Measurements from ENCODE around the gene NUP85.

- TF ChIP-seq SIN3A (IDR thresholded peaks at IDR 0.05; ENCODE audit: borderline replicate concordance, insufficient read depth, low read length) (no peak), TAF1 (IDR thresholded peaks at IDR 0.05; ENCODE audit: borderline replicate concordance, insufficient read depth, low read length) (no peak)
- TF ChIP-seq, protein P1, sequence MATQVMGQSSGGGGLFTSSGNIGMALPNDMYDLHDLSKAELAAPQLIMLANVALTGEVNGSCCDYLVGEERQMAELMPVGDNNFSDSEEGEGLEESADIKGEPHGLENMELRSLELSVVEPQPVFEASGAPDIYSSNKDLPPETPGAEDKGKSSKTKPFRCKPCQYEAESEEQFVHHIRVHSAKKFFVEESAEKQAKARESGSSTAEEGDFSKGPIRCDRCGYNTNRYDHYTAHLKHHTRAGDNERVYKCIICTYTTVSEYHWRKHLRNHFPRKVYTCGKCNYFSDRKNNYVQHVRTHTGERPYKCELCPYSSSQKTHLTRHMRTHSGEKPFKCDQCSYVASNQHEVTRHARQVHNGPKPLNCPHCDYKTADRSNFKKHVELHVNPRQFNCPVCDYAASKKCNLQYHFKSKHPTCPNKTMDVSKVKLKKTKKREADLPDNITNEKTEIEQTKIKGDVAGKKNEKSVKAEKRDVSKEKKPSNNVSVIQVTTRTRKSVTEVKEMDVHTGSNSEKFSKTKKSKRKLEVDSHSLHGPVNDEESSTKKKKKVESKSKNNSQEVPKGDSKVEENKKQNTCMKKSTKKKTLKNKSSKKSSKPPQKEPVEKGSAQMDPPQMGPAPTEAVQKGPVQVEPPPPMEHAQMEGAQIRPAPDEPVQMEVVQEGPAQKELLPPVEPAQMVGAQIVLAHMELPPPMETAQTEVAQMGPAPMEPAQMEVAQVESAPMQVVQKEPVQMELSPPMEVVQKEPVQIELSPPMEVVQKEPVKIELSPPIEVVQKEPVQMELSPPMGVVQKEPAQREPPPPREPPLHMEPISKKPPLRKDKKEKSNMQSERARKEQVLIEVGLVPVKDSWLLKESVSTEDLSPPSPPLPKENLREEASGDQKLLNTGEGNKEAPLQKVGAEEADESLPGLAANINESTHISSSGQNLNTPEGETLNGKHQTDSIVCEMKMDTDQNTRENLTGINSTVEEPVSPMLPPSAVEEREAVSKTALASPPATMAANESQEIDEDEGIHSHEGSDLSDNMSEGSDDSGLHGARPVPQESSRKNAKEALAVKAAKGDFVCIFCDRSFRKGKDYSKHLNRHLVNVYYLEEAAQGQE (IDR thresholded peaks at IDR 0.05; ENCODE audit: insufficient read depth in 1 of 2, low read depth in 2 of 2, low read length in 2 of 2): no peak
Measured at GRCh38 chr17:75168998-75169397, 36.5 kb upstream of the NUP85 start.
